Measurements from ENCODE around the gene SLIT3.

Gene SLIT3

DNA sequence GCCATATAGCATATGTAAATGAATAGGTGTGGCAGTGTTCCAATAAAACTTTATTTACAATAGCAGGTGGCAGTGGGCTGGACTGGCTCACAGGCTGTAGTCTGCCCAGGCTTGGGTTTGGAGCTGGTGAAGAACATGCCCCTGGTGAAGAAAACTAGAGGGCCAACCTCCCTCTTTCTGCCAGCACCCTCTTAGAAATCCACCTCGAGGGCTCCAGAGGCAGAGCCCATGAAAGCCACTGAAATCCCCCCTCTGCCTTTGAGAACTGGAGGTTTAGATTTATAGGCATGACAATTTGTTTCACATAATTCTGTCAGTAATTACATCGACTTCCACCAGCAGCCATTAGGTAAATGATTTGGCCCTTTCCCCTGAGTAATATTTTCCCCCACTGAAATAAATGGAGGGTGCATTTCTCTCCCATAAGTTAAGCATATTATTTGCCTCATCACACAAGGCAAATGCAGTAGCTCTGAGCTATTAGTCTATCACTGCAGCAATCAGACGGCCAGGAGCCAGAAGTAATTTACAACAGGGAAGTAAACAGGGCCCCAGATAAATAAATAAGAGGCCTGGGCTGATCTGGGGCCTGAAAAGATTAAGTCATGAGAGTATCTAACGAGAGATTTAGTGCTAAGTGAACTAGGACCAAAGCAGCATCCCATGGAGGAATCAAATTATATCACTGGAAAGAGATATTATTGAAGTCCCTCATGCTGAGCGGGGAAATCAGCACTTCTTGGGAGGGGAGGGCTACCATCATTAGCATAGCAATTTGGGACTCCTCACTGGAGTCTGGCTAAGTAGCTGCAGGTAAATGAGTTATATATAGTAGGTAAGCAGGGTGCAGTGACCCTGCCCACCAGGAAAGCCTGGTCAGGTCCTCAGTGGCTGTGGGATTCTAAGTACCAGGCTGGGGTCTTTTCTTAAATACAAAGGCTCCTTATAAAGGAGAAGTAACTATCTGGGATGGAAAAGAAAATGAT, 123.9 kb downstream of the SLIT3 start:
- H3K4me3 ChIP-seq (replicated peaks; ENCODE audit: low read depth, low read length), result no peak overlapping the region
- TF ChIP-seq, protein P1, sequence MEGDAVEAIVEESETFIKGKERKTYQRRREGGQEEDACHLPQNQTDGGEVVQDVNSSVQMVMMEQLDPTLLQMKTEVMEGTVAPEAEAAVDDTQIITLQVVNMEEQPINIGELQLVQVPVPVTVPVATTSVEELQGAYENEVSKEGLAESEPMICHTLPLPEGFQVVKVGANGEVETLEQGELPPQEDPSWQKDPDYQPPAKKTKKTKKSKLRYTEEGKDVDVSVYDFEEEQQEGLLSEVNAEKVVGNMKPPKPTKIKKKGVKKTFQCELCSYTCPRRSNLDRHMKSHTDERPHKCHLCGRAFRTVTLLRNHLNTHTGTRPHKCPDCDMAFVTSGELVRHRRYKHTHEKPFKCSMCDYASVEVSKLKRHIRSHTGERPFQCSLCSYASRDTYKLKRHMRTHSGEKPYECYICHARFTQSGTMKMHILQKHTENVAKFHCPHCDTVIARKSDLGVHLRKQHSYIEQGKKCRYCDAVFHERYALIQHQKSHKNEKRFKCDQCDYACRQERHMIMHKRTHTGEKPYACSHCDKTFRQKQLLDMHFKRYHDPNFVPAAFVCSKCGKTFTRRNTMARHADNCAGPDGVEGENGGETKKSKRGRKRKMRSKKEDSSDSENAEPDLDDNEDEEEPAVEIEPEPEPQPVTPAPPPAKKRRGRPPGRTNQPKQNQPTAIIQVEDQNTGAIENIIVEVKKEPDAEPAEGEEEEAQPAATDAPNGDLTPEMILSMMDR (IDR thresholded peaks at IDR 0.05; ENCODE audit: low read length, missing control alignments), result no peak
- DNase-seq (ENCODE audit: low read depth), result no peak

- no peak overlapping the region for H3K4me3 ChIP-seq (replicated peaks; ENCODE audit: low read depth, low read length)
- no peak for DNase-seq (ENCODE audit: low read depth)
- TF ChIP-seq, protein P1 (IDR thresholded peaks at IDR 0.05; ENCODE audit: low read length, missing control alignments), result no peak
Measured at GRCh38 chr5:169175733-169176132, 125.2 kb downstream of the SLIT3 start.

GRCh38 chr5:169174923-169175322, 126.0 kb downstream of the SLIT3 start:
- TF ChIP-seq, protein P1 (IDR thresholded peaks at IDR 0.05; ENCODE audit: low read length, missing control alignments), result no peak
- H3K4me3 ChIP-seq (replicated peaks; ENCODE audit: low read depth, low read length), result no peak overlapping the region
- no peak for DNase-seq (ENCODE audit: low read depth)

GRCh38 chr5:169173372-169173771, 127.6 kb downstream of the SLIT3 start:
- peak; percentile 57 for DNase-seq (ENCODE audit: low read depth)
- TF ChIP-seq, protein P1 (IDR thresholded peaks at IDR 0.05; ENCODE audit: low read length, missing control alignments), result no peak
- H3K4me3 ChIP-seq (replicated peaks; ENCODE audit: low read depth, low read length), result no peak overlapping the region

DNA sequence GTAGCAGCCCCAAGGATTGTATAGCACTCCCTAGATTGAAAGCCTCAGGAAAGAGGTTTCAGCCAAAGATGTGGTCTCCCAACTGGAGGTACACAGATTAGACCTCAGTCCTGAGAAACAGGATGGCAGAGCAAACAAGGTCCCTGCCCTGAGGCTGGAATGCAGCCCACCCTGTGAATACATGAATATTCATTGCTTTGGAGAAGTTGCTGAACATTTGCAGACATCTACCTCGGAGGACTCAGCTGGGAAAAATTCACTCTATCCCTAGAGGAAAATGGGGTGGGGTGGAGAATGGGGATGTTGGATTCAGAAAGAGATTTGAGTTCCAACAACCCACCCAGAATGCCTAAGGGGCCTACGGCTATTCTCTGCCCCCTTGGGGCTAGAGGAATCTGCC, 129.4 kb downstream of the SLIT3 start:
- no peak overlapping the region for H3K4me3 ChIP-seq (replicated peaks; ENCODE audit: low read depth, low read length)
- TF ChIP-seq, protein P1 (IDR thresholded peaks at IDR 0.05; ENCODE audit: low read length, missing control alignments), result no peak
- no peak for DNase-seq (ENCODE audit: low read depth)

DNA sequence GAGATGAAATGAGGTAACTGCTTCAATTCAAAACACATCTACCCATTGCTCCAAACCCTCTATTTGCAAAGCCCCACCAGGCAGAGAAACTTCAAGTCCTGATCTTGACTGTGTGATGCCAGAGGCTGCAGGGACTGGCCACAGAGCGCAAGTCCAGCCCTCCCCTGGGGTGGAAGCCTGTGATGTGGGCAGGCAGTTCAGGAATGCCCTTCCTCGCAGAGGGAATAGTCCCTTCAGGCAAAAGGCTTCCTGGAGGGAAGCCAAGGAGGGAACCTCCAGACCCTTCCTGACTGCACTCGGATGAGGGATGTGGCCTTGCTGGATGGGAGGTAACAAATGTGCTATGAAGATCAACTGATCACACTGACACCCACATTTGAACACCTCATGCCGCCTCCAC, 131.2 kb downstream of the SLIT3 start:
- TF ChIP-seq, protein P1 (IDR thresholded peaks at IDR 0.05; ENCODE audit: low read length, missing control alignments), result no peak
- no peak overlapping the region for H3K4me3 ChIP-seq (replicated peaks; ENCODE audit: low read depth, low read length)
- DNase-seq (ENCODE audit: low read depth), result no peak

Data from fibroblast of pulmonary artery (primary cell).